IPS DF 6.9 (cell line): Measurements from ENCODE around the gene ERICH4.
"Not testable (repeated sequence)": the region's sequence is repeated elsewhere in the genome, so short reads cannot be mapped to it uniquely, and the experiment has no call there.

ENCODE experiments used
- DNase-seq: peaks from one replicate; pipeline ENCODE4 v3.0.0-alpha.2; 2013; ENCODE audit warnings: low read depth, low spot score
- H3K27ac ChIP-seq: one replicate; pipeline ENCODE4 v1.5.1; 2013; ENCODE audit warnings: low read length, control low read depth
- H3K27me3 ChIP-seq: 2 replicates; pipeline ENCODE4 v1.6.1; 2013; ENCODE audit warnings: mild to moderate bottlenecking, low read length; ENCODE audit not compliant: control insufficient read depth, insufficient read depth
- H3K36me3 ChIP-seq: 2 replicates; pipeline ENCODE4 v1.6.1; 2013; ENCODE audit warnings: low read length; ENCODE audit not compliant: control insufficient read depth, insufficient read depth
- H3K4me1 ChIP-seq: 2 replicates; pipeline ENCODE4 v1.6.1; 2013; ENCODE audit warnings: low read length; ENCODE audit not compliant: control insufficient read depth, insufficient read depth
- H3K4me3 ChIP-seq: 2 replicates; pipeline ENCODE4 v1.5.1; 2013; ENCODE audit warnings: mild to moderate bottlenecking, low read length
- H3K9me3 ChIP-seq: 2 replicates; pipeline ENCODE4 v1.6.1; 2013; ENCODE audit warnings: low read length, inconsistent platforms; ENCODE audit not compliant: control insufficient read depth, insufficient read depth
- WGBS: extraction: QIAGEN DNeasy Blood & Tissue Kit; methylation state at CpG from one replicate; pipeline ENCODE4 v1.1.7; 2013; ENCODE audit warnings: mixed read lengths, missing lambda C conversion rate; ENCODE audit not compliant: insufficient read length, insufficient coverage; 5-methylcytosine and 5-hydroxymethylcytosine counted together

ERICH4 gene

DNA sequence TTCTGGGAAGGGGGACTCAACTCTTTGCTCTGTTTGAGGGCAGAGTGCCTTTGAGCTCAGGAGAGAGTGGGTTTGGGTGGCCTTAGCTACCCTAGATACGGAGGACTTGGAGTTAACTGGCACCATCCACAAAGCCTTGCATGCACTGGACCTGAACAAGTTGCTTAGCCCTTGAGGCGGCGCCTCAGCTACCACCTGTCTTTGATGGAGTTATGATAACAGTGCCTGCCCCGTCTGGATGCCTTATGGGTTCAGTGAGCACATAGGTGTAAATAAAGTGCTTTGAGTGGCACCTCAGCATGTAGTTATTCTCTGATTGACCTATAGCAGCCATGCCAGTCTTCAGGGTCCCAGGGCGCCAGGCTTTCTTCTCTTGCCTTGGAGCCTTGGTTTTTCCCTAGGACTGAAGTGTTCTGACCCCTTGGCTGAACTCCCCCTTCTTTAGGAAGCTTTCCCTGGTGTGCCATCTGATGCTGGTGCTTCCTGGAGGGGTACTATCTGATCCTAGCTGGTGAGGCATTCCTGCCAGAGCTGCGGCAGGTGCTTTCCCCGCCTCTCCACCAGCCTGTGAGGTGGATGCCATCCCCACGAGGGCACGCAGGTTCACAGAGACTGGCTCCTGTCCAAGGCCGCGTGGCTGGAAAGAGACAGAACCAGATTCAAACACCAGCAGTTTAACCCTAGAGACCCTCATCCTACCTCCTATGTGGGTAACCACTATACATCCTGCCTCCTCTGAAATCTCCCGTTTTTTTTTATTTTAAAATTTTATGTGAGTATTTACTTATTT, 39.6 kb upstream of the ERICH4 start:
- Histone ChIP-seq H3K4me1 (peaks cover 3% of the 10 kb centered on the region; the same call in 1 of the 2 replicates), H3K36me3 (no peaks in the 10 kb centered on the region; the same call in 1 of the 2 replicates), H3K9me3 (no peaks in the 10 kb centered on the region), H3K4me3 (no peak overlapping the region), H3K27me3 (no peaks in the 10 kb centered on the region), H3K27ac (no peak overlapping the region)
- no peak for DNase-seq
- no CpG with 5 or more reads among the region's 12 CpGs for WGBS

DNA sequence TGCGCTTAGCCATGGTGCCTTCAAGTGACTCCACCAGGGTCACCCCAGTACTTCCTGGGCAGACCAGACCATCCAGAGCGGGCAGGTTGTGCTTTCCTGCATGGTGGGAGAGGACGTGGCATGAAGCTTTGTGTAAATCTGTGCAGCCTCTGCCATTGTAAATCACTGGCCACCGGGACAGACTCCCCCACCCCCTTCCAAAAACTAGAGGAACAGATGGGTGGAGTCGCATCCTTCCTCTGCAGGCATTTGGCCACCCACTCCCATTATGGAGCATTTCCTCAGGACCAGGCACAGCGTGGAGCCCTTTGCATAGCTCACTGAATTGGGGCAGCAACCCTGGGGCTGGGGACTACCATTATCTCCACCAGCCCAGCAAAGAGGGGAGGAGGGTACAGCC, 37.2 kb upstream of the ERICH4 start:
- no peak for DNase-seq
- WGBS: no CpG with 5 or more reads among the region's 6 CpGs
- Histone ChIP-seq H3K4me3 (no peak overlapping the region), H3K36me3 (no peaks in the 10 kb centered on the region; the same call in 1 of the 2 replicates), H3K27me3 (no peaks in the 10 kb centered on the region), H3K27ac (no peak overlapping the region), H3K9me3 (no peaks in the 10 kb centered on the region), H3K4me1 (no peaks in the 10 kb centered on the region)

DNA sequence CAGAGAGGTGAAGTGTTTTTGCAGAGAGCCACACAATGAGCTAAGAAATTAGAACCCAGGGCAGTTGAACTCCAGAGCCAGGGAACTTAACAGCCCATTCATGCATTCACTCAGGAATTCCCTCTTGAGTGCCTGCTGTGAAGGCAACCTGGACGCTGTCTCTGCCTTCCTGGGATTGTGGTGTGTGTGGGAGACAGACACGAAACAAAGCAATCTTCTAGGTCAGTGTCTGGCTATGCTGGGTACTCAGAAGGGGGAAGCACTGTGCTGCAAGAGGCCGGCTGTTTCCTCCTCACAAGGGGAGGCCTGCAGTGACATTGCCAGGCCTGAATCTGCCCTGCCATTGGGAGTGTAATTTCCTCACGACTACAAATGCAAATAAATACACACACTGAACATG, 35.7 kb upstream of the ERICH4 start:
- Histone ChIP-seq H3K36me3 (no peaks in the 10 kb centered on the region; the same call in 1 of the 2 replicates), H3K4me3 (no peak overlapping the region), H3K4me1 (no peaks in the 10 kb centered on the region), H3K27me3 (no peaks in the 10 kb centered on the region), H3K27ac (no peak overlapping the region), H3K9me3 (no peaks in the 10 kb centered on the region)
- DNase-seq: peak; percentile 25
- no CpG with 5 or more reads among the region's 4 CpGs for whole genome bisulfite sequencing

DNA sequence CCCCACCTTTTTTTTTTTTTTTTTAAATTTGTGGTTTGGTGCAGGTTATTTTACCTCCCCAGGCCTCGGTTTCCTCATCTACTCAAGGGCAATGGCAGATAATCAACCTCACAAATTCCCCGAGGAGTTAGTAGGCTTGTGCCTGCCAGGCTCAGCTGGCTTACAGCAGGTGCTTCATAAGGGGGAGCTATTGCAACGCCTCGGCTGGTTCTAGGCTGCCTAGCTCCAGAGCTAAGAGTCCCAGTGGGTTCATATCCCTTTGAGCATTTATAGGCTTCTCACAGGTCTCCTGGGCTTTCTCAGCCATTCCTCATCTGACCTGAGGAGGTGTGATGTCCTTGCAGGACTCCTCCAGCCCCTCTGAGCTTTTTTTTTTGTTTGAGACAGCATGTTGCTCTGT, 34.7 kb upstream of the ERICH4 start:
- H3K27ac ChIP-seq: no peak overlapping the region
- DNase-seq: no peak
- WGBS: no CpG with 5 or more reads among the region's 4 CpGs

DNA sequence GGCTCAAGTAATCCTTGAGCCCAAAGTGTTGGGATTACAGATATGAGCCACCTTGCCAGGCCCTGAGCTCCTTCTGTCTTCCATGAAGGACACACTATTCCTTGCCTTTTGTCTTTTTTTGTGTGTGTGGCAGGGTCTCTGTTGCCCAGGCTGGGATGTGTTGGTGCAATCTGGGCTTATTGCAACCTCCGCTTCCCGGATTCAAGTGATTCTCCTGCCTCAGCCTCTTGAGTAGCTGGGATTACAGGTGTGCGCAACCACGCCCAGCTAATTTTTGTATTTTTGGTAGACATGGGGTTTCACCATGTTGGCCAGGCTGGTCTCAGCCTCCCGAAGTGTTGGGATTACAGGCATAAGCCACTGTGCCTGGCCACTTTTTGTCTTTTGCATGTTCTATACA, 34.1 kb upstream of the ERICH4 start:
- not testable (repeated sequence) for H3K36me3 ChIP-seq, H3K4me3 ChIP-seq, H3K4me1 ChIP-seq, DNase-seq, H3K27ac ChIP-seq, H3K27me3 ChIP-seq, H3K9me3 ChIP-seq
- no CpG with 5 or more reads among the region's 5 CpGs for WGBS

More for the DNA sequence above, 34.7 kb upstream of the ERICH4 start:
- Histone ChIP-seq H3K36me3 (no peaks in the 10 kb centered on the region), H3K9me3 (no peaks in the 10 kb centered on the region), H3K4me1 (no peaks in the 10 kb centered on the region), H3K27me3 (no peaks in the 10 kb centered on the region), H3K4me3 (no peak overlapping the region)

DNA sequence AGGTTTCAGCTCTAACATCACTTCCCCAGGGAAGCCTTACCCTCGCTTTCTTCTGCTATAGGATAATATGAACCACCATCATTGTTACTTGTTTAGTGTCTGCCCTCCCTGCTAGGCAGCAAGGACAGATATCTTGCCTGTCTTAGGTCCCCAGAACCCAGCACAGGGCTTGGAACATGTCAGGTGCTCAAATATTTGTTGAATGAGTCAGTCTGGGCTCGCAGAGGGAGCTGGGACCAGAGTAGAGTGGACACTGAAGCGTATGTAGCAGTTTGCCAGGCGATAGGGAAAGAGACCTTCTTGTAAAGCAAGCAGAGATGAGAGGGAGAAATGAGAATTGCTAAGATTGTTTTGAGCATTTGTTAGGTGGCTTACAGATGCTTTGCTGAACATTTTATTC, 33.7 kb upstream of the ERICH4 start:
- H3K27ac ChIP-seq: no peak overlapping the region
- H3K27me3 ChIP-seq: no peaks in the 10 kb centered on the region
- H3K4me3 ChIP-seq: no peak overlapping the region
- no peaks in the 10 kb centered on the region for H3K4me1 ChIP-seq
- no peaks in the 10 kb centered on the region for H3K9me3 ChIP-seq
- WGBS: no CpG with 5 or more reads among the region's 4 CpGs
- DNase-seq: no peak
- H3K36me3 ChIP-seq: no peaks in the 10 kb centered on the region; the same call in 1 of the 2 replicates

DNA sequence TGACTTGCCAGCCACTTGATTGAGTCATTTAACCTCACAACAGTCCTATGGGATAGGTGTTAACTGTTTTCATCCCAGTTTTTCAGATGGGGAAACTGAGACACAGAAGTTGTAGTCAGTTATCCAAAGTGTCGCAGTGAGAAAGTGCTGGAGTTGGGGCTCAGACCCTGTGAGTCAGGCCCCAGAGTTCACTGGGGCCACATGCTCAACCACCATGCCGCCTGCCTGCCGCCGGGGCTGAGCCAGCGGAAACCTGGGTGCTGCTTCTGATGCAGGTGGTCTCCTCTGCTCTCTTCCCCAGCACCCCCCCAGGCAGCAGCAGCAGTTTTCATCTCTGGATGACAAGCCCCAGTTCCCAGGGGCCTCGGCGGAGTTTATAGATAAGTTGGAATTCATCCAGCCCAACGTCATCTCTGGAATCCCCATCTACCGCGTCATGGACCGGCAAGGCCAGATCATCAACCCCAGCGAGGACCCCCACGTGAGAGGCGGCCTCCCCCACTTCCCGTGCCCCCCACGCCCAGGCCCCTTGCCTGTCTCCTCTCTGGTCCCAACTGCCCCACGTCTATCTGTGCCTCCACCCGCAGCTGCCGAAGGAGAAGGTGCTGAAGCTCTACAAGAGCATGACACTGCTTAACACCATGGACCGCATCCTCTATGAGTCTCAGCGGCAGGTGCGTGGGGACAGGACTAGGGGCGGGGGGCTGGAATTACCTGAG, 32.5 kb upstream of the ERICH4 start:
- no peak for DNase-seq
- H3K9me3 ChIP-seq: no peaks in the 10 kb centered on the region
- no peaks in the 10 kb centered on the region for H3K4me1 ChIP-seq
- H3K27ac ChIP-seq: no peak overlapping the region
- WGBS: no CpG with 5 or more reads among the region's 23 CpGs
- H3K36me3 ChIP-seq: peaks cover 3% of the 10 kb centered on the region; the same call in 1 of the 2 replicates
- H3K27me3 ChIP-seq: no peaks in the 10 kb centered on the region
- no peak overlapping the region for H3K4me3 ChIP-seq

DNA sequence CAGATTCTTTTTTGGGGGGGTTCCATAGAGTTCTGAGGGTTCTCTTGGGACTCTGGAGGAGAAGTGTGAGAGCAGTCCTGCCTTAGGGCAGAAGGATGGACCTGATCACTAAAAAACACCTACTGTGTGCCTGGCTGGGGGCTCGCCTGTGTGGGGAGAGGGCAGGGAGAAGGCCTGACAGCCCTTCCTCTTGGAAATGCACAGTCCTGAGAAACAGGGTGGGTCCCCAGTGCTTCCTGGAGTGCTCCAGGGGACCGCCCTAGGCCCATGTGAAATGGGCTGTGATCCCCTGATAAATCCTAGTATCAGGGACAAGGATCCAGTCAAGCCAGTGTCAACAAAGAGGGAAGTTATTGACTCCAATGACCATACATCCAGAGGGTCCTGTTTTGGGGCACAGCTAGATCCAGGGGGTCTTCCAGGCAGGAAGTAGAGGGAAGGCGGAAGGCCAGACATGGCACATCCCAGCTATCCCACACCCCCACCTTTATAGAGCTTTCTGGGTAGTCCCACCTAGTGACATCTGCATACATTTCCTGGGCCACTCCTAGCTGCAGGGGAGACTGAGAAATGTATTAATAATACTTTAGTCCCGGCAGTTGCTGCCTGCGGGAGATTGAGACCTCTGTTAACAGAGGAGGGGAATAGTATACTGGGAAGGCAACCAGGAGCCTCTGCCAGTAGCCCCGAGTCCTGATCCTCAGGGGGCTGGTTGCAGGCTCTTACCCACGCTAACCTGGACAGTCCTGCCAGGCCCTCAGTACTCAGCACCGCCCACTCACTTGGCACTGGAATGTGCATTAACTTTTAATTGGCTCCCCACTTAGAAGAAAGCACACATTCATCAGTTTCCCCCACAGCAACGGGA, 31.6 kb upstream of the ERICH4 start:
- no peaks in the 10 kb centered on the region for H3K27me3 ChIP-seq

DNA sequence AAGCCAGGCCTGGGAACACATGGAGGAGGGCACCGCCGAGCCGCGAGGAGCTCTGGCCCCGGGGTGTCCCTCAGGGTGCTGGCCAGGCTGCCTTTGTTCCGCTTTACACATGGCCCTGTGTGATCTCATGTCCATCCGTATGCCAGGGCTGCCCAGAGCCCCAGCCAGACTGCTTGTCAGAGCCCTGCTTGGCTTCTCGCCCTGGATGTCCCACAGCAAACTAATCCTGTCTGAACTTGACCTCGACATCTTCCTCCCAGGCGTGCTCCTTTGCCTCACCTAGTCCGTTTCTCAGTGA, 31.0 kb upstream of the ERICH4 start:
- DNase-seq: no peak
- peaks cover 3% of the 10 kb centered on the region; the same call in 1 of the 2 replicates for H3K36me3 ChIP-seq
- H3K27ac ChIP-seq: no peak overlapping the region
- no peak overlapping the region for H3K4me3 ChIP-seq
- no peaks in the 10 kb centered on the region for H3K4me1 ChIP-seq
- H3K9me3 ChIP-seq: no peaks in the 10 kb centered on the region
- no CpG with 5 or more reads among the region's 11 CpGs for WGBS
- H3K27me3 ChIP-seq: no peaks in the 10 kb centered on the region

More for the DNA sequence above, 31.6 kb upstream of the ERICH4 start:
- H3K36me3 ChIP-seq: peaks cover 3% of the 10 kb centered on the region; the same call in 1 of the 2 replicates
- WGBS: no CpG with 5 or more reads among the region's 9 CpGs
- H3K4me3 ChIP-seq: no peak overlapping the region
- no peaks in the 10 kb centered on the region for H3K4me1 ChIP-seq
- no peaks in the 10 kb centered on the region for H3K9me3 ChIP-seq
- H3K27ac ChIP-seq: no peak overlapping the region
- DNase-seq: no peak

DNA sequence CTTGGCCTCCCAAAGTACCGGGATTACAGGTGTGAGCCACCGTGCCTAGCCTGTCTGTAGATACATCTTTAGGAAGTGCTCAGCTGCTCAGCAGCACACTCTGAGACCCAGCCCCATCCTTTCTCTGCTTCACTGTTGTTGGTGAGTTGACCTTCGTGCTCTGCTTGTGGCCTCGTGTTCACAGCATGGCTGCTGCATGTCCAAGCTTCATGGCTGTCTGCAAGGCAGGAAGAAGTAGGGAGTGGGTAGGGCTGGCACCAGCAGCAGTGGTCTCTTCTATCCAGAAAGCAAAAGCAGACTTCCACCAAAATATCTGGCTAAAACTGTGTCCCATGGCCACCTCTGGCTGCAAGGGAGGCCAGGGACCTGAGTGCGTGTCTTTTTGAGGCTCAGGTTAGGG, 30.0 kb upstream of the ERICH4 start:
- Histone ChIP-seq H3K27ac (no peak overlapping the region), H3K4me1 (no peaks in the 10 kb centered on the region), H3K36me3 (peaks cover 3% of the 10 kb centered on the region; the same call in 1 of the 2 replicates), H3K4me3 (no peak overlapping the region), H3K27me3 (no peaks in the 10 kb centered on the region), H3K9me3 (no peaks in the 10 kb centered on the region)
- no peak for DNase-seq
- WGBS: no CpG with 5 or more reads among the region's 5 CpGs
